CD4-positive, alpha-beta T cell (primary cell): ENCODE results near the gene PTPRN2. TPM values are rescaled to one million over a fixed set of nuclear protein-coding genes. Genes with fewer than 3 reads are reported as not detected.

Experiments
- ATAC-seq: fragments of 200-7000 bp; cut with Tn5 transposase; one replicate; pipeline ENCODE4 v1.10.0; 2022; ENCODE audit warnings: mild to moderate bottlenecking; ENCODE audit not compliant: poor library complexity
- CTCF ChIA-PET: fragments of 350-600 bp; sonication (Branson Sonifier 250); formaldehyde crosslinking; loops from one replicate; lab custom pipeline; 2021; ENCODE audit warnings: antibody characterized with exemption, inconsistent platforms; lab: Charles Lee
- POLR2A ChIA-PET: fragments of 350-600 bp; sonication (Branson Sonifier 250); formaldehyde crosslinking; loops from one replicate; lab custom pipeline; 2021; ENCODE audit warnings: antibody characterized with exemption, inconsistent platforms; lab: Charles Lee
- DNase-seq, 14 experiments: peaks; one replicate each; pipeline ENCODE4 v3.0.0-alpha.2; 2013 to 2020; ENCODE audit warnings: mixed read lengths in 2 of 14
- H3K27ac ChIP-seq, 2 donors: one replicate each; pipeline versions ENCODE4 v1.5.1 to v1.7.0; 2013; ENCODE audit warnings: low read length in 2 of 2, low read depth in 1 of 2, mild to moderate bottlenecking in 1 of 2
- H3K27me3 ChIP-seq, 2 experiments: 1 replicate in 1 of 2; 2 replicates in 1 of 2; pipeline versions ENCODE4 v1.6.1 to v1.7.0; 2013; ENCODE audit warnings: low read length in 2 of 2, control low read depth in 1 of 2, mild to moderate bottlenecking in 1 of 2, moderate library complexity in 1 of 2; ENCODE audit not compliant: insufficient read depth in 2 of 2, control insufficient read depth in 1 of 2
- H3K36me3 ChIP-seq: one replicate; pipeline ENCODE4 v1.6.1; 2013; ENCODE audit warnings: low read length, control low read depth; ENCODE audit not compliant: insufficient read depth
- H3K4me1 ChIP-seq: one replicate; pipeline ENCODE4 v1.6.1; 2013; ENCODE audit warnings: low read length, control low read depth; ENCODE audit not compliant: insufficient read depth
- H3K4me3 ChIP-seq: one replicate; pipeline ENCODE4 v1.5.1; 2013; ENCODE audit warnings: mild to moderate bottlenecking, low read length, moderate library complexity
- H3K9me3 ChIP-seq, 2 experiments: 1 replicate in 1 of 2; 2 replicates in 1 of 2; pipeline versions ENCODE4 v1.6.1 to v1.7.0; 2013; ENCODE audit warnings: low read length in 2 of 2, mild to moderate bottlenecking in 2 of 2, control low read depth in 1 of 2, moderate library complexity in 1 of 2; ENCODE audit not compliant: control insufficient read depth in 1 of 2, insufficient read depth in 1 of 2
- H3K27ac Mint-ChIP-seq: one replicate; pipeline ENCODE4 v1.8.0; 2020; ENCODE audit warnings: mixed read lengths
- H3K27me3 Mint-ChIP-seq: one replicate; pipeline ENCODE4 v1.8.0; 2021; ENCODE audit warnings: mixed read lengths
- H3K36me3 Mint-ChIP-seq: one replicate; pipeline ENCODE4 v1.8.0; 2021; ENCODE audit warnings: low read depth, mixed read lengths
- H3K4me1 Mint-ChIP-seq: one replicate; pipeline ENCODE4 v1.8.0; 2021; ENCODE audit warnings: low read depth, mixed read lengths
- H3K4me3 Mint-ChIP-seq: one replicate; pipeline ENCODE4 v1.8.0; 2020; ENCODE audit warnings: mild to moderate bottlenecking, mixed read lengths
- H3K9me3 Mint-ChIP-seq: one replicate; pipeline ENCODE4 v1.8.0; 2020; ENCODE audit warnings: mixed read lengths
- CTCF ChIP-seq: fragments of 200-600 bp; IDR thresholded peaks from one replicate; pipeline ENCODE4 v1.8.0; 2022; ENCODE audit warnings: antibody characterized with exemption, mild to moderate bottlenecking
- intact Hi-C, 2 experiments: fragments of 100-400 bp; cut with DNase I in 1 of 2; cut with micrococcal nuclease in 1 of 2; formaldehyde crosslinking; loops; one replicate each; pipeline versions ENCODE4 v1.15.1 to v1.9.0; 2023 to 2025; cut with DNase I, micrococcal nuclease
- total RNA-seq, 174 experiments: library from RNA in 2 of 174; stranded (reverse) in 2 of 174; gene quantifications; one replicate each; pipeline ENCODE4 v1.2.3 and lab custom pipeline; 2021 to 2026

The PTPRN2 gene
- total RNA-seq, 2 experiments from 2014 or later, result 0.34 to 0.44 TPM

DNA sequence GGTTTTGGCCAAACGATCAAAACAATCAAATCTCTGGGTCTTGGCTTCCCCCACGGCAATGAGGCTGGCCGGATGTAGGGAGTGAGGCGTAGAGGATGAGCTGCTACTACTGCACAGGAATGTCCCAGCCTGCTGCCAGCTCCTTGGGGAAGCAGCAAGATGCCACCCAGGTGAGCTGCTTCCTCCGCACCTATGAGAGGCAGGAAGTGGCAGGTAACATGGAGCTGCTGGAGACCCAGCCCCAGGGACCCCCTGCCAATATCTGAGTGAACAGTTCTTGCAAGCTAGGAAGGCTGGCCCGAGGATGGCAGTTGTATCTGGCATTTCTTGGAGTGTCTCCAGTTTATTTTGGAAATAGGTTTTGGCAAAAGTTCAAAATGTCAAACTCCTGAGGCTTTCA is 837.3 kb downstream of the PTPRN2 start:
- Mint-ChIP-seq H3K9me3 (no peaks in the 10 kb centered on the region), H3K27me3 (no peaks in the 10 kb centered on the region), H3K4me3 (no peak overlapping the region), H3K4me1 (no peaks in the 10 kb centered on the region), H3K36me3 (no peaks in the 10 kb centered on the region), H3K27ac (no peak overlapping the region)
- no peaks in the 10 kb centered on the region for H3K4me1 ChIP-seq
- H3K9me3 ChIP-seq, result no peaks in the 10 kb centered on the region
- ChIA-PET CTCF (no interaction called here), POLR2A (no interaction called here)
- H3K27ac ChIP-seq, result no peak overlapping the region
- ATAC-seq (no peak), DNase-seq (no peak)
- intact Hi-C loops, result no loop called here
- H3K4me3 ChIP-seq, result no peak overlapping the region
- H3K27me3 ChIP-seq, result no peaks in the 10 kb centered on the region
- no peaks in the 10 kb centered on the region for H3K36me3 ChIP-seq
- no peak for TF ChIP-seq CTCF

DNA sequence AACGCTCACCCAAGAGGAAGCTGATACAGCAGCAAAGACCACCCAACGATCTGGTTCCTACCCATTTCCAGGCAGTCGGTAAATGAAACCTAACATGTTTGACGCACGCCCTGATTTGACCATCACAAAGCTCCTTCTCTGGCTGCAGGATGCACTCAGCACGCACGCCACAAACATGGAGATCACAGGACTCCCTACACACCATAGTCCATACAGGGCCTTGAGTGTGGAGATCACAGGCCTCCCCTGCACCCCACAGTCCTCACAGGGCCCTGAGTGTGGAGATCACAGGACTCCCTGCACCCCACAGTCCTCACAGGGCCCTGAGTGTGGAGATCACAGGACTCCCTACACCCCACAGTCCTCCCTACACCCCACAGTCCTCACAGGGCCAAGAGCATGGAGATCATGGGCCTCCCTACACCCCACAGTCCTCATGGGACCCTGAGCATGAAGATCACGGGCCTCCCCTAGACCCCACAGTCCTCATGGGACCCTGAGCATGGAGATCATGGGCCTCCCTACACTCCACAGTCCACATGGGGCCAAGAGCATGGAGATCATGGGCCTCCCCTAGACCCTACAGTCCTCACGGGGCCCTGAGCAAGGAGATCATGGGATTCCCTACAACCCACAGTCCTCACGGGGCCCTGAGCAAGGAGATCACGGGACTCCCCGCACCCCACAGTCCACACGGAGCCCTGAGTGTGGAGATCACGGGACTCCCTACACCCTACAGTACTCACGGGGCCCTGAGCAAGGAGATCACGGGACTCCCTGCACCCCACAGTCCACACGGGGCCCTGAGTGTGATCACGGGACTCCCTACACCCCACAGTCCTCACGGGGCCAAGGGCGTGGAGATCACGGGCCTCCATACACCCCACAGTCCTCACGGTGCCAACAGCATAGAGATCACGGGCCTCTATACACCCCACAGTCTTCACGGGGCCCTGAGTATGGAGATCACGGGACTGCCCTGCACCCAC is 841.6 kb downstream of the PTPRN2 start:
- Histone ChIP-seq H3K27ac (no peak overlapping the region), H3K4me3 (no peak overlapping the region), H3K4me1 (no peaks in the 10 kb centered on the region), H3K27me3 (peaks cover 0 to 2% of the 10 kb centered on the region in 2 experiments), H3K36me3 (no peaks in the 10 kb centered on the region), H3K9me3 (no peaks in the 10 kb centered on the region)
- Mint-ChIP-seq H3K27me3 (peaks cover 3% of the 10 kb centered on the region), H3K4me1 (no peaks in the 10 kb centered on the region), H3K36me3 (no peaks in the 10 kb centered on the region), H3K9me3 (no peaks in the 10 kb centered on the region), H3K27ac (no peak overlapping the region), H3K4me3 (no peak overlapping the region)
- intact Hi-C loops, result no loop called here
- POLR2A ChIA-PET, result no interaction called here
- CTCF ChIA-PET, result no interaction called here
- DNase-seq, result no peak
- TF ChIP-seq CTCF, result no peak
- ATAC-seq, result no peak

GRCh38 chr7:157744786-157745601 is 842.6 kb downstream of the PTPRN2 start:
- intact Hi-C loops, result no loop called here
- CTCF ChIA-PET, result no interaction called here
- Mint-ChIP-seq H3K27ac (no peak overlapping the region), H3K36me3 (no peaks in the 10 kb centered on the region), H3K4me3 (no peak overlapping the region), H3K4me1 (no peaks in the 10 kb centered on the region), H3K27me3 (peaks cover 5% of the 10 kb centered on the region), H3K9me3 (no peaks in the 10 kb centered on the region)
- H3K4me3 ChIP-seq, result no peak overlapping the region
- POLR2A ChIA-PET, result no interaction called here
- H3K27ac ChIP-seq, result no peak overlapping the region
- H3K9me3 ChIP-seq, result no peaks in the 10 kb centered on the region
- no peaks in the 10 kb centered on the region for H3K4me1 ChIP-seq
- no peak for TF ChIP-seq CTCF
- no peak for ATAC-seq
- H3K36me3 ChIP-seq, result no peaks in the 10 kb centered on the region
- no peak for DNase-seq
- peaks cover 0 to 2% of the 10 kb centered on the region in 2 experiments for H3K27me3 ChIP-seq
